WTC11 (cell line): ENCODE data around the gene LDLRAD4. TPM values are rescaled to one million over a fixed set of nuclear protein-coding genes. Genes with fewer than 3 reads are reported as not detected.

Experiments
- ATAC-seq: fragments of 200-7000 bp; cut with Tn5 transposase; 2 replicates; pipeline ENCODE4 v1.10.0; 2021; ENCODE audit warnings: mild to moderate bottlenecking, moderate library complexity
- CTCF ChIA-PET: fragments of 300-600 bp; sonication (Branson Sonifier 250); formaldehyde crosslinking; loops from one replicate; lab custom pipeline; 2021; ENCODE audit warnings: antibody characterized with exemption; lab: Charles Lee
- POLR2A ChIA-PET: fragments of 350-600 bp; sonication (Branson Sonifier 250); formaldehyde crosslinking; loops from one replicate; lab custom pipeline; 2021; ENCODE audit warnings: antibody characterized with exemption; lab: Charles Lee
- DNase-seq: peaks from one replicate; pipeline ENCODE4 v3.0.0; 2021; ENCODE audit warnings: low spot score
- H3K27ac Mint-ChIP-seq: 2 replicates; pipeline ENCODE4 v1.8.0; 2021; ENCODE audit warnings: mixed read lengths
- H3K27me3 Mint-ChIP-seq: 2 replicates; pipeline ENCODE4 v1.8.0; 2021; ENCODE audit warnings: low read depth, mild to moderate bottlenecking, moderate library complexity, mixed read lengths
- H3K36me3 Mint-ChIP-seq: 2 replicates; pipeline ENCODE4 v1.8.0; 2021; ENCODE audit warnings: mixed read lengths
- H3K4me1 Mint-ChIP-seq: 2 replicates; pipeline ENCODE4 v1.8.0; 2022; ENCODE audit warnings: mixed read lengths
- H3K4me3 Mint-ChIP-seq: 2 replicates; pipeline ENCODE4 v1.8.0; 2021; ENCODE audit warnings: mild to moderate bottlenecking, moderate library complexity, mixed read lengths
- H3K9me3 Mint-ChIP-seq: 2 replicates; pipeline ENCODE4 v1.8.0; 2021; ENCODE audit warnings: mixed read lengths
- ATF1 ChIP-seq: sonication (generic); formaldehyde crosslinking; IDR thresholded peaks from 2 replicates; pipeline ENCODE4 v1.8.1; 2023; ENCODE audit warnings: mild to moderate bottlenecking, moderate library complexity, missing genetic modification reagents
- CDX4 ChIP-seq: fragments of 250-450 bp; sonication (Bioruptor Pico); IDR thresholded peaks from 2 replicates; pipeline ENCODE4 v1.9.0; 2021; ENCODE audit warnings: moderate library complexity, mild to moderate bottlenecking, inconsistent platforms, borderline replicate concordance
- E2F5 ChIP-seq: sonication (generic); formaldehyde crosslinking; IDR thresholded peaks from 2 replicates; pipeline ENCODE4 v1.8.1; 2022; ENCODE audit warnings: mild to moderate bottlenecking, moderate library complexity, missing genetic modification reagents
- ERG ChIP-seq: fragments of 250-450 bp; sonication (Bioruptor Pico); IDR thresholded peaks from 2 replicates; pipeline ENCODE4 v1.8.0; 2021; ENCODE audit warnings: mild to moderate bottlenecking
- ESRRA ChIP-seq: sonication (generic); formaldehyde crosslinking; IDR thresholded peaks from 2 replicates; pipeline ENCODE4 v1.8.1; 2022; ENCODE audit warnings: mild to moderate bottlenecking, missing genetic modification reagents, borderline replicate concordance
- FOXJ3 ChIP-seq: sonication (generic); formaldehyde crosslinking; IDR thresholded peaks from 2 replicates; pipeline ENCODE4 v1.9.0; 2021; ENCODE audit warnings: missing genetic modification reagents, mild to moderate bottlenecking, borderline replicate concordance
- GRHL2 ChIP-seq: fragments of 250-450 bp; sonication (Bioruptor Pico); IDR thresholded peaks from 2 replicates; pipeline ENCODE4 v1.8.0; 2022; ENCODE audit warnings: mild to moderate bottlenecking, moderate library complexity; ENCODE audit not compliant: insufficient replicate concordance, severe bottlenecking
- HMGXB4 ChIP-seq: sonication (generic); formaldehyde crosslinking; IDR thresholded peaks from 2 replicates; pipeline ENCODE4 v1.8.1; 2023; ENCODE audit warnings: mild to moderate bottlenecking, moderate library complexity, missing genetic modification reagents
- JUN ChIP-seq: sonication (generic); formaldehyde crosslinking; IDR thresholded peaks from 2 replicates; pipeline ENCODE4 v1.8.0; 2023; ENCODE audit warnings: mild to moderate bottlenecking, missing genetic modification reagents
- MAX ChIP-seq: sonication (generic); formaldehyde crosslinking; IDR thresholded peaks from 2 replicates; pipeline ENCODE4 v1.8.0; 2022; ENCODE audit warnings: mild to moderate bottlenecking, missing genetic modification reagents
- MXD4 ChIP-seq: fragments of 250-450 bp; sonication (Bioruptor Pico); IDR thresholded peaks from 2 replicates; pipeline ENCODE4 v1.8.0; 2021; ENCODE audit warnings: mild to moderate bottlenecking, moderate library complexity, borderline replicate concordance
- NFYB ChIP-seq: sonication (generic); formaldehyde crosslinking; conservative IDR thresholded peaks from 2 replicates; pipeline ENCODE4 v1.8.0; 2022; ENCODE audit warnings: low read depth, missing genetic modification reagents
- OVOL2 ChIP-seq: fragments of 250-450 bp; sonication (Bioruptor Pico); IDR thresholded peaks from 2 replicates; pipeline ENCODE4 v1.9.0; 2021; ENCODE audit warnings: mild to moderate bottlenecking, borderline replicate concordance
- PRDM15 ChIP-seq: sonication (generic); formaldehyde crosslinking; IDR thresholded peaks from 2 replicates; pipeline ENCODE4 v1.8.0; 2022; ENCODE audit warnings: missing genetic modification reagents
- STAT6 ChIP-seq: sonication (generic); formaldehyde crosslinking; conservative IDR thresholded peaks from 2 replicates; pipeline ENCODE4 v1.8.1; 2023; ENCODE audit warnings: mild to moderate bottlenecking, low read depth, missing genetic modification reagents, moderate library complexity
- TCF7 ChIP-seq: sonication (generic); formaldehyde crosslinking; IDR thresholded peaks from 2 replicates; pipeline ENCODE4 v1.8.0; 2022; ENCODE audit warnings: mild to moderate bottlenecking, low read depth, missing genetic modification reagents, moderate library complexity
- TEAD4 ChIP-seq: sonication (generic); formaldehyde crosslinking; IDR thresholded peaks from 2 replicates; pipeline ENCODE4 v1.8.0; 2022; ENCODE audit warnings: mild to moderate bottlenecking, missing genetic modification reagents
- TP53 ChIP-seq: sonication (generic); formaldehyde crosslinking; IDR thresholded peaks from 2 replicates; pipeline ENCODE4 v1.8.1; 2023; ENCODE audit warnings: mild to moderate bottlenecking, missing genetic modification reagents
- USF1 ChIP-seq: sonication (generic); formaldehyde crosslinking; IDR thresholded peaks from 2 replicates; pipeline ENCODE4 v1.8.0; 2022; ENCODE audit warnings: mild to moderate bottlenecking, missing genetic modification reagents
- ZNF121 ChIP-seq: sonication (generic); formaldehyde crosslinking; IDR thresholded peaks from 2 replicates; pipeline ENCODE4 v1.8.0; 2023; ENCODE audit warnings: missing genetic modification reagents
- ZNF416 ChIP-seq: fragments of 250-450 bp; sonication (Bioruptor Pico); IDR thresholded peaks from 2 replicates; pipeline ENCODE4 v1.9.0; 2021; ENCODE audit warnings: mild to moderate bottlenecking, inconsistent platforms
- ZNF423 ChIP-seq: fragments of 250-450 bp; sonication (Bioruptor Pico); IDR thresholded peaks from 2 replicates; pipeline ENCODE4 v2.1.2; 2022; ENCODE audit warnings: mild to moderate bottlenecking, moderate library complexity
- ZNF425 ChIP-seq: fragments of 250-450 bp; sonication (Bioruptor Pico); conservative IDR thresholded peaks from 2 replicates; pipeline ENCODE4 v1.9.0; 2021; ENCODE audit warnings: mild to moderate bottlenecking
- total RNA-seq: library from RNA; stranded (reverse); gene quantifications from 3 replicates; pipeline ENCODE4 v1.2.3, GENCODE V29; 2021

The LDLRAD4 gene
- total RNA-seq, 1 experiment from 2014 or later, result 6.2 TPM

- no peak for TF ChIP-seq CDX4 (CRISPR knock-in tag)
- no peak for TF ChIP-seq FOXJ3 (CRISPR knock-in tag)
- no peak for TF ChIP-seq HMGXB4 (CRISPR knock-in tag)
- no peak for TF ChIP-seq STAT6 (CRISPR knock-in tag)
- TF ChIP-seq ZNF121, result no peak
- no peak for TF ChIP-seq TP53
- no peak for TF ChIP-seq ZNF423
- TF ChIP-seq GRHL2, result no peak
- no peak for TF ChIP-seq PRDM15 (CRISPR knock-in tag)
Observed at GRCh38 chr18:13407484-13407883, 188.9 kb downstream of the LDLRAD4 start (continued).

GRCh38 chr18:13409026-13409425, 190.5 kb downstream of the LDLRAD4 start:
- POLR2A ChIA-PET, result no interaction called here
- Mint-ChIP-seq H3K4me3 (no peak overlapping the region), H3K9me3 (peaks cover 15% of the 10 kb centered on the region), H3K27me3 (no peaks in the 10 kb centered on the region; the same call in 1 of the 2 replicates), H3K4me1 (peaks cover 4% of the 10 kb centered on the region; the same call in 1 of the 2 replicates), H3K27ac (no peak overlapping the region), H3K36me3 (peaks cover 4% of the 10 kb centered on the region)
- DNase-seq (no peak), ATAC-seq (no peak)
- CTCF ChIA-PET, result no interaction called here
- no peak for TF ChIP-seq MXD4 (CRISPR knock-in tag)
- TF ChIP-seq TEAD4 (CRISPR knock-in tag), result no peak
- TF ChIP-seq ZNF425, result no peak
- TF ChIP-seq NFYB (CRISPR knock-in tag), result no peak
- TF ChIP-seq TCF7 (CRISPR knock-in tag), result no peak
- TF ChIP-seq TP53, result no peak
- TF ChIP-seq ESRRA (CRISPR knock-in tag), result no peak
- no peak for TF ChIP-seq JUN (CRISPR knock-in tag)
- no peak for TF ChIP-seq ZNF416 (CRISPR knock-in tag)
- no peak for TF ChIP-seq ERG (CRISPR knock-in tag)
- TF ChIP-seq E2F5 (CRISPR knock-in tag), result no peak
- no peak for TF ChIP-seq ATF1 (CRISPR knock-in tag)
- TF ChIP-seq MAX (CRISPR knock-in tag), result no peak
- TF ChIP-seq USF1 (CRISPR knock-in tag), result no peak
- no peak for TF ChIP-seq GRHL2
- TF ChIP-seq OVOL2 (CRISPR knock-in tag), result no peak
